Measurements from ENCODE around the gene SORL1.
"Not testable (repeated sequence)": the region's sequence is repeated elsewhere in the genome, so short reads cannot be mapped to it uniquely, and the experiment has no call there.

The SORL1 gene

GRCh38 chr11:121473064-121473777, 21.1 kb downstream of the SORL1 start:
- DNase-seq, result no peak

DNA sequence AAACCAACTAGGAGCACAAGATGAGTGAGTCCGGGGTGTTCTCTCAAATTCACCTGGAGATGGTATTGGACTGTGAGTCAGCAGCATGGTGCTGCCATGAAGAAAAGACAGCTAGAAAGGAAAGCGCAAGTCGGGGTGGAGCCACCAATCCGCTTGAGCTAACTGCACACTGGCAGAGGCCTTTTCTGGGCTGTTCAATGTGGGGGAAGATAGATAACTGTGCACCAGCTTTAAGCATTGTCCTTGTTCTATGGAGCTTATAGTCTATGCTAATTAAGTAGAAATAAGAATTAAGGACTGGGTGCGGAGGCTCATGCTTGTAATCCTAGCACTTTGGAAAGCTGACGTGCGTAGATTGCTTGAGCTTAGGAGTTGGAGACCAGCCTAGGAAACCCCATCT, 22.6 kb downstream of the SORL1 start:
- no peak for DNase-seq

GRCh38 chr11:121476379-121477032, 24.4 kb downstream of the SORL1 start:
- DNase-seq, result no peak

- DNase-seq, result no peak
Observed at GRCh38 chr11:121478226-121478894, 26.2 kb downstream of the SORL1 start.

DNA sequence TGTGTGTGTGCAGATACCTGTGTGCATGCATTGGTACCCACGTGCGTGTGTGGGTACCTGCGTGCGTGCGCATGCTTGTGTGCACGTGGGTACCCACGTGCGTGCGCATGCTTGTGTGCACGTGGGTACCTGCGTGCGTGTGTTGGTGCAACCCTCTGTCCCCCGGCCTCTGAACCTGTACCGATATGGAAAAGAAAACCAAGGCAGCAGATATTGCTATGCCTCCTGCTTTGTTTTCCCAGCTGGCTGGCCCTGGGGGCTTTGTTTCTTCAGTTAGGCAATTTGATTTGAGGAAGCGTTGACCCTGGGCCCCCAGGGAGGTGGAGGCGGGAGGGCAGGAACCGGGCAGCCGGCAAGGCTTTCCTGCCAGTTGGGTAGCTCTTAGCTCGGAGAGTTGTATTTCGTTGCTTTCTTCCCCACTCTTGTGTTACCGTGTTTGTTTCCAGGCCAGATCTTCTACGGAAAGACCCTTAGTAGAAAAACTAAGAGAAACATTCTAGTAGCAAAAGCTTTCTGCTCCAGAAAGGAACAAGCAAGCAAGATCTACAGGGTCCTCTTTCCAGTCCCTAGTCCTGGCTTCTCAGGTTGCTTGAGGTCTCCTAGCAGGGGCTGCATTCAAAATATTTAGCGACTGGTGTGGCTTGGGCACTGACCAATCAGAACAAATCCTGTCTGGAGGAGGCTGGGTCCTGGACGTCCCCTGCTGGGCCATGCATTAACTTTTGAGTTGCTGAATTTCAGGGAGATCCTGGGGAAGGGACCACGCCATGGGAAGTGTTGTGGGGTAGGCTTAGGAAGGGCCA, 27.0 kb downstream of the SORL1 start:
- DNase-seq, result peak; percentile 49

DNA sequence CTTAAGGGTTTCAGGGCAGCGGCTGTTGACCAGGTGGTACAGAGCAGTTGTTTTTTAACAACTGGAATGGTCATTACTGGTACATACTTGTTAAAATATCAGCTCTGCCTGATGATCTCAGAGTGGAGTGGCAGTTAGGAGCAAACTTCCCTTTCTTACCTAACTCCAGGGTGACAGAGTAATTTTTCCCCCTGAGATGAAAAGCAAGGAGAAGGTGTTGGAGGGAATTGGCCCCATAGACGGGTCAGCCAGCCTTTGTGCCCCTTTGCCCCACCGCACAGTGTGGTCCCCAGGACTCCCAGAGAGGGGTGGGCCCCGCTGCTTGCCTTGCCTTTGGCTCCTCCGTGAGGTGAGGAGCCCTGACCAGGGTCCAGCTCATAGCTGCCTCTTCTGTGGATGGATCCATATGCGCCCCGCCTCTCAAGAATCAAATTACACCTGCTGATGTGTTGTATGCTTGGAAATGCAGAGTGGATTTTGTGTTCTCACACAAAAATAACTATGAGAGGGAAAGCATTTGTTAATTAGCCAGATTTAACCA, 27.7 kb downstream of the SORL1 start:
- no peak for DNase-seq

DNA sequence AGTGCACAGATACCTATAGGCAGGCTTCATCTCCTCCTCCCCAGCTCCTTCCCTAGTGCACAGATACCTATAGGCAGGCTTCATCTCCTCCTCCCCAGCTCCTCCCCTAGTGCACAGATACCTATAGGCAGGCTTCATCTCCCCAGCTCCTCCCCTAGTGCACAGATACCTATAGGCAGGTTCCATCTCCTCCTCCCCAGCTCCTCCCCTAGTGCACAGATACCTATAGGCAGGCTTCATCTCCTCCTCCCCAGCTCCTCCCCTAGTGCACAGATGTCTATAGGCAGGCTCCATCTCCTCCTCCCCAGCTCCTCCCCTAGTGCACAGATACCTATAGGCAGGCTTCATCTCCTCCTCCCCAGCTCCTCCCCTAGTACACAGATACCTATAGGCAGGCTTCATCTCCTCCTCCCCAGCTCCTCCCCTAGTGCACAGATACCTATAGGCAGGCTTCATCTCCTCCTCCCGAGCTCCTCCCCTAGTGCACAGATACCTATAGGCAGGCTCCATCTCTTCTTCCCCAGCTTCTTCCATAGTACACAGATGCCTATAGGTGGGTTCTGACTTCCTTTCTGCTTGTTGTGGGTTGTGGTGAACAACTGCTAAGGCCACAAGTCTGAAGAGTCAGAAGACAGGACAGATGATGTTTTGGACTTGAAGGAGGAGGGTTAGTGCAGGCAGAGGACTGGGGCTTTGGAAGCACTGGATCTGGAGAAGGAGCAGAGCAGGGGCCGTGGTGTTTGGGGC, 29.5 kb downstream of the SORL1 start:
- DNase-seq, result not testable (repeated sequence)

GRCh38 chr11:121482231-121483129, 30.4 kb downstream of the SORL1 start:
- no peak for DNase-seq

DNA sequence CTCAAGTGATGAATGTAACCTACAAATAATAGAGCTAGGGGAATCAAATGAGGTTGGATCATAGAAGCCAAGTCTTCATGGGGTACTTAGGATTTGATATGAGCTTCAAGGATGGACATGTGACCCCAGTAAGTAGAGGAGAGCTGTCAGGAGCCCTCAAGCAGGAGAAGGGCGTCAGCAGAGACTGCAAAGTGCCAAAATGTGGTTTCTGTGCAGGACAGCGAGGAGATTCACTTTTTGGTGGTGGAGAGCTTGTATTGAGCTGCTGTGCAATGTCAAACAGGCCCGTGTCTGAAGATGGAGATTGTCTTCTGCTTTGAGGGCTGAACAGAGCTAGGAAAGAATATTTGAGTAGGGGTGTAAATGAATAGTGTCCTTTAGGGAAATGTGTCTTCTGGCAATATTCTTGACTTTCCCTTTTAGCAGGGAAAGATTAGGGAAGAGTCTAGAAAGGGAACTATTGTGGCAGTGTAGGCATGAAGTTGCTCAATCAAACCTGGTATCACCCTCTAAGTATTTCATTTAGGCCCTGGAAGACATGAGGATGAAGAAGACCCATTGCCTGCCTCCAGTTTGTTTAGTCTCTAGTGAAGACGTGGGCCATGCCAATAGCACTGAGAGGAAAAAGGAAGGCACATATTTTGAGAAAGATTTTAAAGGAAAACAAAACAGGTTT, 31.8 kb downstream of the SORL1 start:
- no peak for DNase-seq

DNA sequence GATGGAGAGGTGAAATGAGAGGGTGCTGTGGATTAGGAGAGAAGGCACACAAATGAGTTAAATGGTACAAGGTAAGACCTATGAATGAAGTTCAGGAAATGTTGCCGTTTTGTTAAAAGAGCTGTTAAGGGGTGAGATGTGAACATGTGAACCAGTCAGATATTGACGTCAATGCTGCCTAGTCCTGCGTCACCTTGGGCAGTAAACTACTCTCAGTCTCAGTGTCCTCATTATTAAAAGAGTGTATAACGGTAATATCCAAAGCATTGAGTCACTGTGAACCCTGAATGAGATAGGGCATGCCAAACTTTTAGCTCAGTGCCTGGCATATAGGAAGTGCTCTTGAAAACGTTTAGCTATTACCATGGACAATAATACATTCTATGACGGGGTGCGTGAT, 33.1 kb downstream of the SORL1 start:
- no peak for DNase-seq

- DNase-seq, result no peak
Observed at GRCh38 chr11:121486054-121486453, 33.9 kb downstream of the SORL1 start.

GRCh38 chr11:121487191-121487590, 35.1 kb downstream of the SORL1 start:
- no peak for DNase-seq

- no peak for DNase-seq
Observed at GRCh38 chr11:121488170-121488569, 36.1 kb downstream of the SORL1 start.

GRCh38 chr11:121488641-121489040, 36.5 kb downstream of the SORL1 start:
- no peak for DNase-seq

DNA sequence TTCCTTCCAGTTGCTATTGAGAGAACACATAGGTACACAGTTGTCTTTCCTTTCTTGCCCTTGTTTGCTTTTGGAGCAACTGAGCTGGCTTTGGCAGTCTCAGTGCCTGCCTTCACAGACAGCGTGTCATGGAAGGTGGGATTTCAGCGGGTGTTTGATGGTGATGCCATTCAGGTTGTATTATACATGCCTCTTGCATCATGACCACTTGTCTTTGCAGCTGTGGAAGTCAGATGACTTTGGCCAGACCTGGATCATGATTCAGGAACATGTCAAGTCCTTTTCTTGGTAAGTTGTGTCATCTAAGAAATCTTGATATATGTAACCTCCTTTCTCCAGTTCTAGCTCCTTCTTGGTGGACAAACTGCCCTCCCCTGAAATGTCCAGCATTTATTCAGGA, 37.7 kb downstream of the SORL1 start:
- DNase-seq, result no peak

GRCh38 chr11:121494355-121495099, 42.4 kb downstream of the SORL1 start:
- DNase-seq, result no peak

DNA sequence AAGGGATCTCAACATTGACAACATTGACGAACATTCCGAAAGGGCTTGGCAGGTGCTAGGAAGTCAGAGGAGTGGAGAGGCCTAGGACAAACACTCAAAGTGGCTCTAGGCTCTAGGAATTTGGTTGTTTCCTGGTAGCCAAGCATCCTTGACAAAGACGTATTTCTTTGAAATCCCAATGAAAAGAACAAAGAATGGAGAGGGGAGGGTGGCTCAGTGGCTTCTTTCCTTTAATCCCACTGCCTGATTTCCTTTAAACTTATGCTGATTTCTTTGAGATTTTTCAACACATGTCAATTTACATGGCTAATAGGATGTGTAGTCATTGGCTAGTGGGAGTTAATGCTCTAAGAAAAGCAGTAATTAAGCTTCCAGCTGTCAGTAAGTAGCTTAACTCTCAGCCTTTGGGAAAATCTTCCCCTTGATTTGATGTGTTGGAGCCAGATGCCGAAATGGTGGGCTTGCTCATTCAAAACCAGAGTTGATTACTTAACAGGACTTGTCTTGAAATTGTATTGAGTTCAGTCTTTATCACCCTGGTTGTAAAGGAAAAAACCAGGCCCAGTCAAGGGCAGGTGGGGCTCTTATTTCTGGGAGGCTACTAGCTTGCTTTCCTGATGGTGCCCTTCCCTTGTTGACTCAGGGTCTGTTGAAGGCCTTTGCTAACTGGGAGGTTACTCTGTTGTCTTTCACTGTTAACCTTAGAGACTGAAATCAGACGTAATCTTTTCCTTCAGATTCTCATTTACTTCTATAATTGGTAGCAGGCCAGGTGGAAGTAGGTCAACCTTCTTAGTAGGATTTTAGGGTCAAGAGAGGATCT, 45.3 kb downstream of the SORL1 start:
- no peak for DNase-seq

- no peak for DNase-seq
Observed at GRCh38 chr11:121499405-121499804, 47.3 kb downstream of the SORL1 start.

Measured in right kidney (tissue), 1 donor.